HG02642 (cell line): Measurements from ENCODE around the gene NEAT1.
"Not testable (repeated sequence)": the region's sequence is repeated elsewhere in the genome, so short reads cannot be mapped to it uniquely, and the experiment has no call there.

ENCODE experiments used
- ATAC-seq: cut with Tn5 transposase; IDR thresholded peaks from one replicate; pipeline ENCODE4 v1.9.1; 2021; ENCODE audit warnings: mild to moderate bottlenecking; ENCODE audit not compliant: unreplicated experiment, poor library complexity

NEAT1 gene

DNA sequence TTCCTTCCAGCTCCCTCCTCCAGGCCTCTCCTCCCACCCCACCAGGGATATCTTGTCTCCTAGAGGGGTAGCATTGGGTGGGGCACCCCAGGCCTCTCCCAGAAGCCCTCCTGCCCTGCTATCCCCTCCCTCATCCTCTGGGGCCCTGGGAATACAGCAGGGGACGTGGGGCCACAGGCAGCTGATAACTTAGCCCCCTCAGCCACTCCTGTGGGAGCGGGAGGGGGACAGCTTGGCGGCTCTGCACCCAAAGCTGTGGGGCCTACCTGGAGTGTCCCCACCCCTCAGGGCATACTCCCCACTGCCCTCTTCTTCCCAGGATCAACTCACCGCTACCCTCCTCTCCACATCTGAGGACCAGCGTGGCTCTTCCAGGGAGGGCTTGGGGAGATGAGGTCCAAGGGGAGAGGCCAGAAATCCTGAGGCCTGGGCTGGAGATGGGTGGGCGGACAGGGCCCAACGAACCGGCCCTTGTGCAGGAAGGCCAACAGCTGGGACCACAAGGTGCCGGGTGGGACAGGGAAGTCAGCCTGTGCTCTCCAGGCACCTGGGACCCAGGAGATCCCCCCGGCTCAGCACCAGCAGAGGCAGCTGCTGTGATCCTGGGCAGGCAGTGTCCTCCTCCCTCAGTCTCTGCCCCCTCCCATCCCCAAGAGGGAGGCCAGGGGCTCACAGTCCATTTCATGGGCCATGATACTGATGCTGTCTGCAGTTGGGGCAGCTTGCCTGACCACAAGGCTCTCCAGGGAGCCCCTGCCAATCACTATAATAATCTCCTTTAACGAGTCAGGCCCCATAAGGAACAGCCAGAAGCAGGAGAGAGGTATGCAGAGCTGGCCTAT lies 23.2 kb downstream of the NEAT1 start:
- ATAC-seq = no peak

GRCh38 chr11:65446446-65447277 lies 24.1 kb downstream of the NEAT1 start:
- no peak for ATAC-seq

GRCh38 chr11:65448074-65448417 lies 25.4 kb downstream of the NEAT1 start:
- ATAC-seq = no peak

GRCh38 chr11:65448418-65449105 lies 26.0 kb downstream of the NEAT1 start:
- no peak for ATAC-seq

- ATAC-seq = not testable (repeated sequence)
Measured at GRCh38 chr11:65451301-65451700, 28.7 kb downstream of the NEAT1 start.

DNA sequence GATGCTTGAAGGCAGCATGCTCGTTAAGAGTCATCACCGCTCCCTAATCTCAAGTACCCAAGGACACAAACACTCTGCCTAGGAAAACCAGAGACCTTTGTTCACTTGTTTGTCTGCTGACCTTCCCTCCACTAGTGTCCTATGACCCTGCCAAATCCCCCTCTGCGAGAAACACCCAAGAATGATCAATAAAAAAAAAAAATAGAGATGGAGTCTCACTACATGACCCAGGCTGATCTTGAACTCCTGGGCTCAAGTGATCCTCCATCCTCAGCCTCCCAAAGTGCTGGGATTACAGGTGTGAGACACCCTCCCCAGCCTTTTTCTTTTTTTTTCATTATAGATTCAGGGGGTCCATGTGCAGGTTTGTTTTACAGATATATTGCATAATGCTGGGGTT lies 29.7 kb downstream of the NEAT1 start:
- not testable (repeated sequence) for ATAC-seq

GRCh38 chr11:65452806-65453490 lies 30.4 kb downstream of the NEAT1 start:
- ATAC-seq = no peak

DNA sequence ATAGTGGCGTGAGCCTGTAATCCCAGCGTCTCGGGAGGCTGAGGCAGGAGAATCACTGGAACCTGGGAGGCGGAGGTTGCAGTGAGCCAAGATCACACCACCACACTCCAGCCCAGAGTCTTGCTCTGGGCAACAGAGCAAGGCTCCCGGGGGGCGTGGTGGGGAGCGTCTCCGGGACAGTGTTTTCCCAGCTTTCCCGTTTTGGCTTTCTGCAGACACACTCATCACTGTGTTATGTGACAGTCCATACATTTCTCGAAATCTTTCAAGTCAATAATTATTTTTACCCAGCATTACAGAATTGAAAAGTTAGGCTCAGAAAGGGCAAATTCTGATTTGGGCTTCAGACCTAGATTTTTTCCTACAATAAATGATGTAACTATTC lies 31.7 kb downstream of the NEAT1 start:
- no peak for ATAC-seq

DNA sequence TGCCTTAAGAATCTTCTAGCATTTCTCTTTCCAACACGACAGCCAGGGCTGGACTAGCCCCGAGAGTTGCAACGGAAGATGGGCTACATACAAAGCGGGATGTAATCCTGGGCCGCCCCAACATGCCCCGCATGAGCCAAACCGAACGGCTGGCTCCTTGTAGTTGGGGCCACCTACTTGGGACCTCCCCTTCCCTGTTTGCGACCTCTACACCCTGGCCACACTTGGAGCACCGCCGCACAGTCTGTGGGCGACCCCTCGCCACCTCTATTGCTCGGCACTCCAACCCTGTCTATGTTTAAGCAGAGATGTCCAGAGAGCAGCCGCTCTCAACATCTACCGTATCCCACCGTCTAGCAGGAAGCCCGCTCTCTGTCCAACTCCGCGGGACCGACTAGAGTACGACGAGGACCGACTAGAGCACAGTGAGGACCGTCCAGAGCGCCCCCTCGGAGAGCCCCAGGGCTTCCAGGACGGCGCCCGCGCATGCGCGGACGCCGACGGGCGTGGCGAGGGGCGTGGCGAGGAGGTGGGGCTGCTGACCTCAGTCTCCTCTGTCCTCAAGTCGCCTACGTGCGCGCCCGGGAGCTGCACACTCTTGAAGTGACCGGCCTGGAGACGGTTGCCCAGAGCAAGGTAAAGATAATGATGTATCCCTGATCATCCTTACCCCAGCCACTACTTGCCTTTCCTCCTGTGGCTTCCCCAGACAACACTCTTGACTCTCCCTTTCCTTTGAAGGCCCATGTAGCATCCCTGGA lies 32.3 kb downstream of the NEAT1 start:
- peak; percentile 92 for ATAC-seq

DNA sequence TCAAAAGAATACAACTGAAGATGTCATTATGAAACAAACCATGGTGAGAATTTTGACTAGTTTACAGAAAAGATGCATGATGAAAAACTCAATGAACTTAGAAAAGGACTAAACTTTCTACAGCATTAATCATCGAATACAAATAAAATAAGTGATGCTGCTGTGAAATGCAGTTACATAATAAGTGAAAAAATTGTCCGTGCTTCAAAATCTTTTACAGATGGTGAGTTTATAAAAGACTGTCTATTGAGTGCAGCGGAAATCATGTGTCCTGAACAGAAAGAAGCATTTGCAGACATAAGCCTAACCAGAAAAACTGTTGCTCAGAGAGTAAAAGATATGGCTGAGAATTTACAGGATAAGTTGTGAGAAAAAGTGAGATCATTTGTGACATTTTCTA lies 33.8 kb downstream of the NEAT1 start:
- no peak for ATAC-seq

- ATAC-seq = no peak
Measured at GRCh38 chr11:65459552-65459951, 37.0 kb downstream of the NEAT1 start.

GRCh38 chr11:65465471-65465870 lies 42.9 kb downstream of the NEAT1 start:
- not testable (repeated sequence) for ATAC-seq

GRCh38 chr11:65467306-65467705 lies 44.7 kb downstream of the NEAT1 start:
- ATAC-seq = not testable (repeated sequence)

- ATAC-seq = peak; percentile 35
Measured at GRCh38 chr11:65468874-65469333, 46.3 kb downstream of the NEAT1 start.

DNA sequence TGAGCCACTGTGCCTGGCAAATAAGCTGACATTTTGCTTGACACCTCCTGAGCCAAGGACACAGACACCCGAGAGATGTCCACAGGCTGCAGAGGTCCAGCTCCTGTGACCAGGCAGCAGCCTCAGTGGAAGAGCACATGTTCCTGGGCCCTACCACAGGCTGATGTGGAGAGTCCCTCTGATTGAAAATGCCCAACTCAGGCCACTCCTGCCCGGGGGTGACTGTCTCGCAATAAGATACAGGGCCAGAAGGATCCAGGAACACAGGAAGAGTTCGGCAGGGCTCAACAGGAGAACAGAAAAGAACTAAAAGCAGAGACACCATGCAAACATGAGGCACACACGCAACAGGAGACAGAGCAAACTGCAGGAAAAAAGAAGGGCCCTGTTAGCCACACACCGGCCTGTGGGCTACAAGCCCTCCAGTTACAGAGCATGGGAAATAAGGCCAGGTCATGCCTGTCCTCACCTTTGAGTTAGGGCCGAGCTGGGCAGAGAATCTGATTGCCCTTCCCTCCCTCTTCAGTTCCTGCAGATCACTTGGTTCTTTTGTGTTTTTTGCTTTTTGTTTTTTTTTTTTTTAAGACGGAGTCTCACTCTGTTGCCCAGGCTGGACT lies 47.9 kb downstream of the NEAT1 start:
- ATAC-seq = no peak

- no peak for ATAC-seq
Measured at GRCh38 chr11:65471447-65471891, 48.9 kb downstream of the NEAT1 start.

GRCh38 chr11:65472588-65473277 lies 50.1 kb downstream of the NEAT1 start:
- ATAC-seq = not testable (repeated sequence)

DNA sequence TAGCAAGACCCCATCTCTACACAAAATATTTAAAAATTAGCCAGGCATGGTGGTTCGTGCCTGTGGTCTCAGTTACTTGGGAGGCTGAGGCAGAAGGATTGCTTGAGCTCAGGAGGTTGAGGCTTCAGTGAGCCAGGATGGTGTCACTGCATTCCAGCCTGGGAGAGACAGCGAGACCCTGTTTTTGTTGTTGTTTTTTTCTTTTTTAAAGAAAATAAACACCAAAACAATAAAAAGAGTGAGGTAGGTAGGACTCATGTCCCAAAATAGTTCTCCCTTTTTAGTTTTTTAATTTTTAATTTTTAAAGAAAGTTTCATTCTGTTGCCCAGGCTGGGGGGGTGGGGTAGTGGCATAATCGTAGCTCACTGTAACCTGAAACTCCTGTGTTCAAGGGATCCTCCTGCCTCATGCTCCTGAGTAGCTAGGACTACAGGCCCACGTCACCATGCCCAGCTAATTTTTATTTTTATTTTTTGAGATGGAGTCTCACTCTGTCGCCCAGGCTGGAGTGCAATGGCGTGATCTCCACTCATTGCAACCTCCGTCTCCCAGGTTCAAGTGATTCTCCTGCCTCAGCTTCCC lies 50.8 kb downstream of the NEAT1 start:
- no peak for ATAC-seq
